Glutamatergic neuron (in vitro differentiated cells): Measurements from ENCODE around the gene TACR1. TPM values are rescaled to one million over a fixed set of nuclear protein-coding genes. Genes with fewer than 3 reads are reported as not detected.

Experiments used
- DNase-seq: peaks from one replicate; pipeline ENCODE4 v3.0.0; 2022
- H3K27ac Mint-ChIP-seq: one replicate; pipeline ENCODE4 v1.8.0; 2020; ENCODE audit warnings: mild to moderate bottlenecking, mixed read lengths, inconsistent platforms; ENCODE audit not compliant: unreplicated experiment
- H3K27me3 Mint-ChIP-seq: one replicate; pipeline ENCODE4 v1.8.0; 2020; ENCODE audit warnings: mild to moderate bottlenecking, moderate library complexity, mixed read lengths, inconsistent platforms; ENCODE audit not compliant: unreplicated experiment
- H3K36me3 Mint-ChIP-seq: one replicate; pipeline ENCODE4 v1.8.0; 2020; ENCODE audit warnings: mild to moderate bottlenecking, mixed read lengths, inconsistent platforms; ENCODE audit not compliant: unreplicated experiment
- H3K4me1 Mint-ChIP-seq: one replicate; pipeline ENCODE4 v1.8.0; 2020; ENCODE audit warnings: mild to moderate bottlenecking, low read depth, mixed read lengths, inconsistent platforms; ENCODE audit not compliant: unreplicated experiment
- H3K4me3 Mint-ChIP-seq: one replicate; pipeline ENCODE4 v1.8.0; 2020; ENCODE audit warnings: mild to moderate bottlenecking, mixed read lengths, inconsistent platforms; ENCODE audit not compliant: unreplicated experiment
- H3K9me3 Mint-ChIP-seq: one replicate; pipeline ENCODE4 v1.8.0; 2020; ENCODE audit warnings: mild to moderate bottlenecking, moderate library complexity, mixed read lengths, inconsistent platforms; ENCODE audit not compliant: unreplicated experiment
- total RNA-seq: library from RNA; stranded (reverse); fragmentation: NEBNext Ultra II Directional; extraction: Animal tissue kit (Norgen Biotek cat#: 25700); gene quantifications from one replicate; pipeline ENCODE4 v1.2.1, GENCODE V29; 2021; ENCODE audit not compliant: unreplicated experiment
- TF ChIP-seq, protein P1 (sequence below): fragments of 200-600 bp; sonication (generic); IDR thresholded peaks from one replicate; pipeline ENCODE4 v1.5.0; 2021; ENCODE audit not compliant: partially characterized antibody, unreplicated experiment

The TACR1 gene
- total RNA-seq, 1 donor from 2014 or later, result 0.17 TPM

DNA sequence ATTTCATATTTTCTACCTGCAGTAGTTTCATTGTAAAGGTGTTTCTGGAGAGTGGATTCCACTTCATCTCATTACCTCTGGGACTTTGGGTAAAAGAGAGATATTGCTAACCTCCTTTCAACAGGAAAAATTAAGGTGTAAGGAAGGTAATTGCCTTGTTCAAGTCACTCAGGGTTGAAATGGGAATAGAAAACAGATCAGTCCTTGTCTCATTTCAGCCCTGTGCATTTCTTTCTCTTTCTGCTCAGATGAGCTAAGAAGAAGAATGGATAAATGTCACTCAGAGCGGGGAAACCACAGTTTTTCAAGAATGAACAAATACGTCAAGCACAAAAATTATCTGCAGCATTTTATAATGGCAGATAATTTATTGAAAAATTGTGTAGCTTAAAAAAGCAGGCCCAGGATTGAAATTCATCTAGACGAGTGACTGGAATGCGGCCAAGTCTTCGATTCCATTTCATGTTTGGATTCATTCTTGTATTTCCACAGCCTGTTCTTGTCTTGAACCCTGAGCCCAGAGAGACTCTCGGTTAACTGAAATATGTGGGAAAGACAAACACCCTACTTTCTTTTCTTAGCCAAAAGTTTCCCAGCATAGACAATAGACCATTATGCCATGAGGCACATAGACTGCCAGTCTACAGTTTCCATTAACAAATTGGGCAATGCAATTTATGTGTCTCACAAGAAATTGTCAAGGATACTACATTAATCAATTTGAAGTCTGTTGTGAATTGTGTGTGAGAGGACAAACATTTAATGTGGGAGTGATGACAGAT, 133.0 kb downstream of the TACR1 start:
- H3K36me3 Mint-ChIP-seq, result no peaks in the 10 kb centered on the region
- TF ChIP-seq, protein P1, sequence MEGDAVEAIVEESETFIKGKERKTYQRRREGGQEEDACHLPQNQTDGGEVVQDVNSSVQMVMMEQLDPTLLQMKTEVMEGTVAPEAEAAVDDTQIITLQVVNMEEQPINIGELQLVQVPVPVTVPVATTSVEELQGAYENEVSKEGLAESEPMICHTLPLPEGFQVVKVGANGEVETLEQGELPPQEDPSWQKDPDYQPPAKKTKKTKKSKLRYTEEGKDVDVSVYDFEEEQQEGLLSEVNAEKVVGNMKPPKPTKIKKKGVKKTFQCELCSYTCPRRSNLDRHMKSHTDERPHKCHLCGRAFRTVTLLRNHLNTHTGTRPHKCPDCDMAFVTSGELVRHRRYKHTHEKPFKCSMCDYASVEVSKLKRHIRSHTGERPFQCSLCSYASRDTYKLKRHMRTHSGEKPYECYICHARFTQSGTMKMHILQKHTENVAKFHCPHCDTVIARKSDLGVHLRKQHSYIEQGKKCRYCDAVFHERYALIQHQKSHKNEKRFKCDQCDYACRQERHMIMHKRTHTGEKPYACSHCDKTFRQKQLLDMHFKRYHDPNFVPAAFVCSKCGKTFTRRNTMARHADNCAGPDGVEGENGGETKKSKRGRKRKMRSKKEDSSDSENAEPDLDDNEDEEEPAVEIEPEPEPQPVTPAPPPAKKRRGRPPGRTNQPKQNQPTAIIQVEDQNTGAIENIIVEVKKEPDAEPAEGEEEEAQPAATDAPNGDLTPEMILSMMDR, result no peak

DNA sequence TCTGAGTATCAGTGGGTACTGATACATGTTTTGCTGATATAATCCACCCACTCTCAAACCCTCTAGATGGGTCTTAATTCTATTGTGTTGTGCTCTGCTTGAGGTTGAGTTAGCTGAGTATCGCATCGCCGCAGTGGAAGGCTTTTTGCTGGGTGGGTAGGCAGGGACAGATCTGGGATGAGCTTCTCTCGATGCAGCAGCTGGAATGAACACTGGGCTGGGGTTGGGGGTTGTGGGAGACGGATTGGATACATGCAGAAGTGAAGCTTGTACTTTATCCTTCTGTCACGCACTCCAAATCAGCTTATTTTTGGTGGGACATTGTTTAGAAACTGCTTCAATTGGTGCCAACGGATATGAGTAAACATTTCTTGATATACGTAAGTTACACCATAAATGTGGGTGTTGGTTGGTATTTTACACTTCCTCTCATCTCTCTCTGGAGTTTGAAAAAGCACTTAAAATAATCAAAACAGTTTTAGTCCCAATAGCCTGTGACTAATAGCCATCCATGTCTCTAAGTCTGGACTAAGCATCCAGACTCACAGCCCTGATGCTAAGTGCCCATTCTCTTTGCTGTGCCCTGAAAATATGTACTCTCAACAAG, 133.8 kb downstream of the TACR1 start:
- Mint-ChIP-seq H3K27me3 (no peaks in the 10 kb centered on the region), H3K4me1 (peaks cover 7% of the 10 kb centered on the region), H3K27ac (no peak overlapping the region), H3K4me3 (no peak overlapping the region), H3K36me3 (no peaks in the 10 kb centered on the region), H3K9me3 (no peaks in the 10 kb centered on the region)
- TF ChIP-seq, protein P1, result no peak
- DNase-seq, result no peak

More for the DNA sequence above, 133.0 kb downstream of the TACR1 start:
- H3K27ac Mint-ChIP-seq, result no peak overlapping the region
- H3K27me3 Mint-ChIP-seq, result no peaks in the 10 kb centered on the region
- peaks cover 5% of the 10 kb centered on the region for H3K4me1 Mint-ChIP-seq
- no peaks in the 10 kb centered on the region for H3K9me3 Mint-ChIP-seq
- no peak overlapping the region for H3K4me3 Mint-ChIP-seq
- DNase-seq, result no peak

DNA sequence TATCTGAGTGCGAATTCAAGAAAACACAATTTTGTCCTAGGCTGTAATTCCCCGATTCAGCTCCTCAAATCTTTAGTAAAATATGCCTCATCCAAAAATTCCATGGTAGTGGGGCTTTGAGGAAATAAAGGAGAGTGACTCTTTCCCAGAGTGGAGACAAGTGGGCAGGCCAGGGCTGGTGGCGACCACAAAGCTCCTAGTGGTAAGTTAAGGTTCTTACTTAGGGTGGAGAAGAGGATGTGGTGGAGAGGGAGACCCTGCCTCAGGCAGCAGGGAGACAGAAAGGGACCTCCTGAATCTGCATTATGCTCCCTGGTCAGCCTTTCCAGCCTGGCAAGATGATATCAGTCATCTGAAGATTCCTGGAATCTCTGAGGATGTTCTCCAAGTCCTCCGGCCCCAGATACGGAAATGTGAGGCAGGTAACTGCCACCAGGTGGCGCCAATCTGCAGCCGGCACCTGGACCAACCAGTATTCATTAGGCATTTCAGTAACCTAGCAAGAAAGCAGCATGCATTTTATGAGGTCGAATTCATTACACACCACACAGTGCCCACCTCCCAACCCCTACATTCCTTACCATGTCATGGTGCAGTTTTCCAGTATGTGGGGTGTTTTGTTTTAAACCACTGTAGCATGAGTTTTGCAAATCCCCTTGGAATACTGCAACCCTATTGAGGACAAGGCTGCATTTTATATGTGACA, 134.5 kb downstream of the TACR1 start:
- peak; percentile 86 for DNase-seq
- peaks cover 1% of the 10 kb centered on the region for H3K27me3 Mint-ChIP-seq
- no peak overlapping the region for H3K27ac Mint-ChIP-seq
- no peaks in the 10 kb centered on the region for H3K9me3 Mint-ChIP-seq
- no peak overlapping the region for H3K4me3 Mint-ChIP-seq
- TF ChIP-seq, protein P1, result peak; percentile 97
- H3K36me3 Mint-ChIP-seq, result no peaks in the 10 kb centered on the region
- peaks cover 7% of the 10 kb centered on the region for H3K4me1 Mint-ChIP-seq

DNA sequence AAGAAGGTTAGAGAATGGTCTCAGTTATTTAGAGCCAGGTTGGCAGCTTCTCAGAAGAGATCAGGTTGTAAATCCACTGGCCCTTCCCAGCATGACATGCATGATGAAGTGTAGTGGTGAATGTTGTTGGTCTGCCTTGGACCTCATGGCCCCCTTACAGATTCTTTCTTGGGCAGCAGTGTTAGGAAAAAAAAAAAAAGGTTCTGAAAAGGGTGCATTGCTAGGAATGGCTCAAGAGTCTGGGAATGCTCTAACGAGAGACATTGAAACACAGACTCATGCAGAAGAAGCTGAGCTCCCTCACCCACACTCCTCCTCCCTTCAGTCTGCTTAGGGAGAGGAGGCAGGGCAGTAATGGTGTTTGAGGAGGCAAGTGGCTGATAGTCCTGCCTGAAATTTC, 135.4 kb downstream of the TACR1 start:
- H3K36me3 Mint-ChIP-seq, result no peaks in the 10 kb centered on the region
- peaks cover 1% of the 10 kb centered on the region for H3K27me3 Mint-ChIP-seq
- H3K4me1 Mint-ChIP-seq, result peaks cover 7% of the 10 kb centered on the region
- no peaks in the 10 kb centered on the region for H3K9me3 Mint-ChIP-seq
- no peak for DNase-seq
- no peak overlapping the region for H3K4me3 Mint-ChIP-seq
- TF ChIP-seq, protein P1, result no peak
- H3K27ac Mint-ChIP-seq, result no peak overlapping the region
